ENCODE data around the gene MMP12.

DNA sequence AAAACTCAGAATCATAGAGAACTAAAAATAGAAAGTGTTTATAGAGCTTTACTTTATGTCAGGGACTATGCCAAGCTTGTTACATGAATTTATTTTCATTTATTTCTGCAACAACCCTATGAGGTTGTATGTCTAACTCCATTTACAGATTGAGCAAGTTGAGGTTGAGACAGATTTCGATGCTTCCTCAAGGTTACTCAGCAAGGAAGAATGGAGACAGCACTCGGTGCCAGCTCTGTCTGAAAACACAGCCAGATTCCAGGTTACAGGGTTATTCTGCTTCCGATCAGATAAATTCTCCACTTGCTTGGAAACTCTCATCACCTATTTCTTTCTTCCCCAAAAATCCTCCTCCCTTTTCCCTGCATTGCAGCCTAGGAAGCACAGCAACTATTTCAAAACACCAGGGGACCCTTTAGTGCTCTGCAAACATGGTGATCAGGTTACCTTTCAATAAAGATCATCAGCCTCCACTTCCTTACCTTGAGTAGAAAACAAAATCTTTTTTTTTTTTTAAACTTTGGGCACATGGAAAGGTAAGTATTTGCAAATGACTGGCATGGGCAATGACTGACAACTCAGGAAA is 38.4 kb downstream of the MMP12 start:
- TF ChIP-seq EP300 (IDR thresholded peaks at IDR 0.05): peak in 1 of 2 donors; percentile 28
- no peak for TF ChIP-seq POLR2A (IDR thresholded peaks at IDR 0.05)

Data from tibial nerve (tissue), 3 donors.